Activated naive CD8-positive, alpha-beta T cell (primary cell): ENCODE results near the gene CNP.

Source experiments
- H3K27ac Mint-ChIP-seq: one replicate; pipeline ENCODE4 v1.8.0; 2021; ENCODE audit warnings: mixed read lengths
- H3K27me3 Mint-ChIP-seq: one replicate; pipeline ENCODE4 v1.8.0; 2021; ENCODE audit warnings: mixed read lengths
- H3K36me3 Mint-ChIP-seq: one replicate; pipeline ENCODE4 v1.8.0; 2021; ENCODE audit warnings: mixed read lengths
- H3K4me1 Mint-ChIP-seq: one replicate; pipeline ENCODE4 v1.8.0; 2021; ENCODE audit warnings: low read depth, mixed read lengths
- H3K4me3 Mint-ChIP-seq: one replicate; pipeline ENCODE4 v1.8.0; 2021; ENCODE audit warnings: mild to moderate bottlenecking, mixed read lengths
- H3K9me3 Mint-ChIP-seq: one replicate; pipeline ENCODE4 v1.8.0; 2021; ENCODE audit warnings: low read depth, mixed read lengths

Gene CNP

GRCh38 chr17:41959336-41960095 lies 7.1 kb upstream of the CNP start:
- Mint-ChIP-seq H3K9me3 (no peaks in the 10 kb centered on the region), H3K27me3 (no peaks in the 10 kb centered on the region), H3K4me1 (no peaks in the 10 kb centered on the region), H3K27ac (no peak overlapping the region), H3K36me3 (no peaks in the 10 kb centered on the region), H3K4me3 (no peak overlapping the region)

GRCh38 chr17:41962111-41962510 lies 4.5 kb upstream of the CNP start:
- peaks cover 12% of the 10 kb centered on the region for H3K4me1 Mint-ChIP-seq
- H3K27ac Mint-ChIP-seq = no peak overlapping the region
- no peaks in the 10 kb centered on the region for H3K36me3 Mint-ChIP-seq
- no peaks in the 10 kb centered on the region for H3K9me3 Mint-ChIP-seq
- H3K4me3 Mint-ChIP-seq = no peak overlapping the region
- no peaks in the 10 kb centered on the region for H3K27me3 Mint-ChIP-seq

- H3K4me3 Mint-ChIP-seq = no peak overlapping the region
- H3K9me3 Mint-ChIP-seq = no peaks in the 10 kb centered on the region
- peaks cover 17% of the 10 kb centered on the region for H3K4me1 Mint-ChIP-seq
- H3K27ac Mint-ChIP-seq = no peak overlapping the region
- no peaks in the 10 kb centered on the region for H3K27me3 Mint-ChIP-seq
- no peaks in the 10 kb centered on the region for H3K36me3 Mint-ChIP-seq
Measured at GRCh38 chr17:41962768-41963434, 3.7 kb upstream of the CNP start.

GRCh38 chr17:41965694-41966462 lies 717 bp upstream of the CNP start:
- Mint-ChIP-seq H3K27ac (peak overlapping the region; percentile 88), H3K27me3 (no peaks in the 10 kb centered on the region), H3K4me1 (peaks cover 39% of the 10 kb centered on the region), H3K4me3 (peak overlapping the region; percentile 80), H3K9me3 (no peaks in the 10 kb centered on the region), H3K36me3 (no peaks in the 10 kb centered on the region)

- Mint-ChIP-seq H3K4me3 (peak overlapping the region; percentile 86), H3K27ac (peak overlapping the region; percentile 84), H3K27me3 (no peaks in the 10 kb centered on the region), H3K9me3 (no peaks in the 10 kb centered on the region), H3K4me1 (peaks cover 42% of the 10 kb centered on the region), H3K36me3 (no peaks in the 10 kb centered on the region)
Measured at GRCh38 chr17:41967141-41967920, 736 bp downstream of the CNP start.

GRCh38 chr17:41967921-41968578 lies 1.5 kb downstream of the CNP start:
- peaks cover 45% of the 10 kb centered on the region for H3K4me1 Mint-ChIP-seq

GRCh38 chr17:41968676-41969075 lies 2.1 kb downstream of the CNP start:
- peak overlapping the region; percentile 84 for H3K27ac Mint-ChIP-seq
- H3K4me3 Mint-ChIP-seq = no peak overlapping the region
- no peaks in the 10 kb centered on the region for H3K9me3 Mint-ChIP-seq
- no peaks in the 10 kb centered on the region for H3K27me3 Mint-ChIP-seq
- peaks cover 2% of the 10 kb centered on the region for H3K36me3 Mint-ChIP-seq
- peaks cover 45% of the 10 kb centered on the region for H3K4me1 Mint-ChIP-seq

More at GRCh38 chr17:41967921-41968578, 1.5 kb downstream of the CNP start:
- Mint-ChIP-seq H3K9me3 (no peaks in the 10 kb centered on the region), H3K27ac (peak overlapping the region; percentile 84), H3K4me3 (peak overlapping the region; percentile 86), H3K36me3 (peaks cover 2% of the 10 kb centered on the region), H3K27me3 (no peaks in the 10 kb centered on the region)

- Mint-ChIP-seq H3K4me3 (no peak overlapping the region), H3K36me3 (peaks cover 2% of the 10 kb centered on the region), H3K27ac (peak overlapping the region; percentile 59), H3K9me3 (no peaks in the 10 kb centered on the region), H3K27me3 (no peaks in the 10 kb centered on the region), H3K4me1 (peaks cover 33% of the 10 kb centered on the region)
Measured at GRCh38 chr17:41970901-41971331, 4.3 kb downstream of the CNP start.

- Mint-ChIP-seq H3K27ac (peak overlapping the region; percentile 30), H3K4me1 (peaks cover 35% of the 10 kb centered on the region)
Measured at GRCh38 chr17:41971721-41972523, 5.3 kb downstream of the CNP start.

GRCh38 chr17:41972571-41973407 lies 6.2 kb downstream of the CNP start:
- peaks cover 32% of the 10 kb centered on the region for H3K4me1 Mint-ChIP-seq
- H3K4me3 Mint-ChIP-seq = no peak overlapping the region
- H3K27me3 Mint-ChIP-seq = no peaks in the 10 kb centered on the region
- peak overlapping the region; percentile 30 for H3K27ac Mint-ChIP-seq
- no peaks in the 10 kb centered on the region for H3K9me3 Mint-ChIP-seq
- H3K36me3 Mint-ChIP-seq = peaks cover 5% of the 10 kb centered on the region

More at GRCh38 chr17:41971721-41972523, 5.3 kb downstream of the CNP start:
- H3K27me3 Mint-ChIP-seq = no peaks in the 10 kb centered on the region
- H3K36me3 Mint-ChIP-seq = peaks cover 5% of the 10 kb centered on the region
- no peak overlapping the region for H3K4me3 Mint-ChIP-seq
- H3K9me3 Mint-ChIP-seq = no peaks in the 10 kb centered on the region

- Mint-ChIP-seq H3K4me3 (no peak overlapping the region), H3K9me3 (no peaks in the 10 kb centered on the region), H3K27me3 (no peaks in the 10 kb centered on the region), H3K36me3 (peaks cover 5% of the 10 kb centered on the region), H3K4me1 (peaks cover 27% of the 10 kb centered on the region), H3K27ac (peak overlapping the region; percentile 10)
Measured at GRCh38 chr17:41973408-41973811, 6.8 kb downstream of the CNP start.

- H3K4me1 Mint-ChIP-seq = peaks cover 24% of the 10 kb centered on the region
- no peaks in the 10 kb centered on the region for H3K9me3 Mint-ChIP-seq
- peaks cover 5% of the 10 kb centered on the region for H3K36me3 Mint-ChIP-seq
- no peaks in the 10 kb centered on the region for H3K27me3 Mint-ChIP-seq
- no peak overlapping the region for H3K4me3 Mint-ChIP-seq
- peak overlapping the region; percentile 28 for H3K27ac Mint-ChIP-seq
Measured at GRCh38 chr17:41974031-41974430, 7.4 kb downstream of the CNP start.

GRCh38 chr17:41974658-41975057 lies 8.1 kb downstream of the CNP start:
- Mint-ChIP-seq H3K4me3 (no peak overlapping the region), H3K27me3 (no peaks in the 10 kb centered on the region), H3K36me3 (peaks cover 5% of the 10 kb centered on the region), H3K4me1 (peaks cover 19% of the 10 kb centered on the region), H3K27ac (peak overlapping the region; percentile 28), H3K9me3 (no peaks in the 10 kb centered on the region)
